Neural crest cell (in vitro differentiated cells): ENCODE data around the gene FAM184A. TPM values are rescaled to one million over a fixed set of nuclear protein-coding genes. Genes with fewer than 3 reads are reported as not detected.
A peak's percentile ranks its signal among the peaks of the same experiment; 100 is the strongest.

Experiments
- DNase-seq: peaks from one replicate; pipeline ENCODE4 v3.0.0; 2021; ENCODE audit warnings: low read depth, mixed read lengths, low spot score
- H3K27ac Mint-ChIP-seq: one replicate; pipeline ENCODE4 v1.8.0; 2021; ENCODE audit warnings: mild to moderate bottlenecking, mixed read lengths; ENCODE audit not compliant: unreplicated experiment
- H3K27me3 Mint-ChIP-seq: 2 replicates; pipeline ENCODE4 v1.8.0; 2021; ENCODE audit warnings: low read depth, mild to moderate bottlenecking, mixed read lengths
- H3K36me3 Mint-ChIP-seq: 2 replicates; pipeline ENCODE4 v1.8.0; 2021; ENCODE audit warnings: low read depth, mild to moderate bottlenecking, mixed read lengths
- H3K4me1 Mint-ChIP-seq: 2 replicates; pipeline ENCODE4 v1.8.0; 2021; ENCODE audit warnings: mixed read lengths
- H3K4me3 Mint-ChIP-seq: one replicate; pipeline ENCODE4 v1.8.0; 2021; ENCODE audit warnings: mild to moderate bottlenecking, mixed read lengths
- H3K9me3 Mint-ChIP-seq: 2 replicates; pipeline ENCODE4 v1.8.0; 2021; ENCODE audit warnings: mixed read lengths
- CTCF ChIP-seq: fragments of 200-600 bp; sonication (generic); conservative IDR thresholded peaks from 2 replicates; pipeline ENCODE4 v1.5.0; 2021; ENCODE audit warnings: antibody characterized with exemption, mild to moderate bottlenecking
- long read RNA-seq: library from polyadenylated mRNA; unstranded; transcript quantifications from one replicate; pipeline ENCODE4 v2.0.0, GENCODE V29; 2020
- total RNA-seq: library from RNA; stranded (reverse); gene quantifications from 2 replicates; pipeline ENCODE4 v1.2.1, GENCODE V29; 2021

FAM184A gene
- 7.6 and 7.8 TPM in 2 replicates for total RNA-seq
- long read RNA-seq, partial matches to known transcripts = 0 of 1 reads
- long read RNA-seq, other reads (novel, unspliced or antisense) = 1 of 1 reads

GRCh38 chr6:119078376-119079282 is at the start of gene FAM184A:
Gene FAM184A (minus strand): TSS chr6:119078664. CDS start chr6:119078299, 365 bp downstream.
- Mint-ChIP-seq H3K9me3 (peaks cover 9% of the 10 kb centered on the region), H3K4me3 (peak within 1 kb of the TSS; percentile 92), H3K36me3 (peaks cover 13% of the 10 kb centered on the region), H3K4me1 (peaks cover 22% of the 10 kb centered on the region), H3K27ac (peak within 1 kb of the TSS; percentile 93), H3K27me3 (peaks cover 47% of the 10 kb centered on the region)
- DNase-seq = peak; percentile 67
- peak; percentile 66 for TF ChIP-seq CTCF

- Mint-ChIP-seq H3K27ac (no peak overlapping the region), H3K27me3 (no peaks in the 10 kb centered on the region), H3K9me3 (no peaks in the 10 kb centered on the region), H3K4me1 (no peaks in the 10 kb centered on the region), H3K36me3 (no peaks in the 10 kb centered on the region), H3K4me3 (no peak overlapping the region)
- no peak for DNase-seq
- TF ChIP-seq CTCF = no peak
Measured at GRCh38 chr6:119127627-119128026, 49.2 kb upstream of the FAM184A start.

- no peak for DNase-seq
- H3K27ac Mint-ChIP-seq = no peak overlapping the region
- peaks cover 7% of the 10 kb centered on the region for H3K4me1 Mint-ChIP-seq
- H3K9me3 Mint-ChIP-seq = no peaks in the 10 kb centered on the region
- no peaks in the 10 kb centered on the region for H3K27me3 Mint-ChIP-seq
- H3K36me3 Mint-ChIP-seq = no peaks in the 10 kb centered on the region
- no peak for TF ChIP-seq CTCF
- H3K4me3 Mint-ChIP-seq = no peak overlapping the region
Measured at GRCh38 chr6:119126826-119127225, 48.4 kb upstream of the FAM184A start.

GRCh38 chr6:119126140-119126539 is 47.7 kb upstream of the FAM184A start:
- no peaks in the 10 kb centered on the region for H3K36me3 Mint-ChIP-seq
- TF ChIP-seq CTCF = no peak
- no peak overlapping the region for H3K4me3 Mint-ChIP-seq
- peaks cover 7% of the 10 kb centered on the region for H3K4me1 Mint-ChIP-seq
- H3K27ac Mint-ChIP-seq = no peak overlapping the region
- H3K27me3 Mint-ChIP-seq = no peaks in the 10 kb centered on the region
- DNase-seq = no peak
- no peaks in the 10 kb centered on the region for H3K9me3 Mint-ChIP-seq

GRCh38 chr6:119125576-119125975 is 47.1 kb upstream of the FAM184A start:
- no peaks in the 10 kb centered on the region for H3K27me3 Mint-ChIP-seq
- H3K9me3 Mint-ChIP-seq = no peaks in the 10 kb centered on the region

More at GRCh38 chr6:119125576-119125975, 47.1 kb upstream of the FAM184A start:
- no peaks in the 10 kb centered on the region for H3K36me3 Mint-ChIP-seq
- H3K4me3 Mint-ChIP-seq = no peak overlapping the region
- H3K4me1 Mint-ChIP-seq = peaks cover 7% of the 10 kb centered on the region
- no peak for DNase-seq
- TF ChIP-seq CTCF = no peak
- H3K27ac Mint-ChIP-seq = no peak overlapping the region
